ENCODE data around the gene KSR1.

Gene KSR1

DNA sequence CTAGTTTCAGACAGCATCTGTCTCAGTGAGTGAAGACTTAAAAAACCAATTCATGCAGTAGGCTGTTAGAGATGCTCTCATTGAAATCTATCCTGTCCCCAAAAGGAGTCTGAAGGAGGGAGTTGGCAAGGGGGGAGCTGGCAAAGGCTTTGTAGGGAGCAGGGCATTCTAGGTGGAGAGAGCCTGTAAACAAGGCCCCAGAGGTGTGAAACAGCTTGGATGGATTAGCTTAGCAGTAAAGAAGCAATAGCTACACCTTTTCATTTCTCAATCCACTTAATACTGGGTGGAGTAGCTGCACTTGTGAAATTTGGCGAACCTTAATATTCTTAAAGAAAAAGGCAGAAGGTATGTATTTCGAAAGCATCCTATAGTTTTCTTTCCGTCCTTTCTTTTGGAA lies 61.8 kb downstream of the KSR1 start:
- Histone ChIP-seq H3K9me3 (ENCODE audit: insufficient read depth, low read length) (no peaks in the 10 kb centered on the region), H3K79me2 (ENCODE audit: low read length) (no peaks in the 10 kb centered on the region), H3K27me3 (ENCODE audit: low read depth, low read length) (peaks cover 33% of the 10 kb centered on the region), H3K4me3 (ENCODE audit: low read length) (no peak overlapping the region), H4K20me1 (ENCODE audit: insufficient read depth, low read length) (no peaks in the 10 kb centered on the region), H3K4me2 (ENCODE audit: low read length) (no peak overlapping the region), H2AFZ (ENCODE audit: low read depth, low read length) (no peak overlapping the region), H3K4me1 (ENCODE audit: low read length) (no peaks in the 10 kb centered on the region), H3K36me3 (replicated peaks; ENCODE audit: low read depth, low read length) (no peaks in the 10 kb centered on the region), H3K9ac (ENCODE audit: low read length) (no peak overlapping the region), H3K27ac (ENCODE audit: low read length) (no peak overlapping the region)
- TF ChIP-seq, protein P1, sequence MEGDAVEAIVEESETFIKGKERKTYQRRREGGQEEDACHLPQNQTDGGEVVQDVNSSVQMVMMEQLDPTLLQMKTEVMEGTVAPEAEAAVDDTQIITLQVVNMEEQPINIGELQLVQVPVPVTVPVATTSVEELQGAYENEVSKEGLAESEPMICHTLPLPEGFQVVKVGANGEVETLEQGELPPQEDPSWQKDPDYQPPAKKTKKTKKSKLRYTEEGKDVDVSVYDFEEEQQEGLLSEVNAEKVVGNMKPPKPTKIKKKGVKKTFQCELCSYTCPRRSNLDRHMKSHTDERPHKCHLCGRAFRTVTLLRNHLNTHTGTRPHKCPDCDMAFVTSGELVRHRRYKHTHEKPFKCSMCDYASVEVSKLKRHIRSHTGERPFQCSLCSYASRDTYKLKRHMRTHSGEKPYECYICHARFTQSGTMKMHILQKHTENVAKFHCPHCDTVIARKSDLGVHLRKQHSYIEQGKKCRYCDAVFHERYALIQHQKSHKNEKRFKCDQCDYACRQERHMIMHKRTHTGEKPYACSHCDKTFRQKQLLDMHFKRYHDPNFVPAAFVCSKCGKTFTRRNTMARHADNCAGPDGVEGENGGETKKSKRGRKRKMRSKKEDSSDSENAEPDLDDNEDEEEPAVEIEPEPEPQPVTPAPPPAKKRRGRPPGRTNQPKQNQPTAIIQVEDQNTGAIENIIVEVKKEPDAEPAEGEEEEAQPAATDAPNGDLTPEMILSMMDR (IDR thresholded peaks at IDR 0.05; ENCODE audit: low read depth, low read length): no peak
- TF ChIP-seq EZH2phosphoT487 (IDR thresholded peaks at IDR 0.05; ENCODE audit: low read depth): no peak

DNA sequence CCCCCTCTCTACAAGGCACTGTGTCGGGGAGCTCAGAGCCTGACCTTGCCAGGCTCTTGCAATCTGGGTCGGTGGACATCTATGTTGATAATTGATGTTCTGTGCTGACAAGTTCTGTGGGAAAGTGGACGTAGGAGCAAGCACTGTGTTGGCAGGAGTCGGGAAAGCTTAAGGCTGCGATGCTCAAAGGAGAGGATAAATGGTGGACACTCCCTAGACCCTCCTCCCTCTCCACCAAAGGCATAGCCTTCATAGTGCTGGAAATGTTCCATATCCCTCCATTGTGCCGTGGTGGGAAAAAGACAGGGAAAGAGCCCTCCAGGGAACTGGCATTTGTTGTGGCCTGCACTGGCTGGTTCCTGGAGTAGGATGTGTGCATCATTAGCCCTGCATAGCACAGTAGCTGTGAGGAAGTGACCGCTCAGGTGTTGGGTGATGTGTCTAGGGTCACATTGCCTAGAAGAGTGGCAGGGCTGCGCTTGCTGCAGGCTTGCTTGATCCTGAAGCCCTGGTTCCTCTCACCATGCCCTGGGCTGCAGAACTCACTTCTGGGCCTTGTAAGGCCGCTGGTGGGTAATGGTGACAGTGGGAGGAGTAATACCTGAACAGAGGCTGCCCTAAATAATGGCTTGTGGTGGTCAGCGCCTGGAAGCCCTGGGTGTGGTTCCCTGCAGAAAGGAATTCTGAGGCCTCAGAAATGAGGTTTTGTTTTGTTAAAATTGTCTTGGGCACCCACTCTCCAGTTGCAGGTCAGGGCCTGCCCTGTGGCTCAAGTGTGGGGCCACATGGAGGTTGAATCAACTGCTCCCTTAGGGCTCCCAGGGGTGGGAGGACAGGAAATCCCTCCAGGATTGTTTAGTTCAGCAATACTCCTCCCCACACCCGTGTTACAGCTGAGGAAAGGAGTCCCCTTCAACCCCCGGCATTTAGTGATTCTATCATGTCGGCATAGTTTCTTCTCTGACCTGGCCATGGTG lies 62.6 kb downstream of the KSR1 start:
- Histone ChIP-seq H3K4me2 (ENCODE audit: low read length) (no peak overlapping the region), H3K27me3 (ENCODE audit: low read depth, low read length) (peaks cover 41% of the 10 kb centered on the region), H3K79me2 (ENCODE audit: low read length) (no peaks in the 10 kb centered on the region), H3K4me1 (ENCODE audit: low read length) (no peaks in the 10 kb centered on the region), H3K4me3 (ENCODE audit: low read length) (no peak overlapping the region), H4K20me1 (ENCODE audit: insufficient read depth, low read length) (no peaks in the 10 kb centered on the region), H2AFZ (ENCODE audit: low read depth, low read length) (no peak overlapping the region), H3K36me3 (replicated peaks; ENCODE audit: low read depth, low read length) (no peaks in the 10 kb centered on the region), H3K9me3 (ENCODE audit: insufficient read depth, low read length) (no peaks in the 10 kb centered on the region), H3K27ac (ENCODE audit: low read length) (no peak overlapping the region), H3K9ac (ENCODE audit: low read length) (no peak overlapping the region)
- no peak for TF ChIP-seq EZH2phosphoT487 (IDR thresholded peaks at IDR 0.05; ENCODE audit: low read depth)
- TF ChIP-seq, protein P1 (IDR thresholded peaks at IDR 0.05; ENCODE audit: low read depth, low read length): no peak

DNA sequence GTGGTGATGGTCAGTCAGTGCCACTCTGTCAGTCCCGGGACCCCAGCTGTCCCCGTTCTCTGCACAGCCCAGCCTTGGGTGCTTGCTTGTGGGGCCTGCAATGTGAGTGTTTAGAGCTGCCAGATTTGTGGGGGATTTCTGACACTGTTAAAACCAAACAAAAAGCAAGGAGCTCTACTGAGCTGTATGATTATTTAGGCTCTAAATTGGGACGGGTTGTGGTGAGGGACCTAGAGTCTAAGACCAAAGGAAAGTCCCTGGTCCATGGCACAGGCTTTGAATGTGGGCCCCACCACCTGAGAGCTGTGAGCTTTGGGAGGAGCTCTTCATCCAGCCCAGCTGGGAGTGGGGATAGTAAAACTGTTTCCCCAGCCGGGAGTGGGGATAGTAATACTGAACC lies 63.3 kb downstream of the KSR1 start:
- no peak for TF ChIP-seq EZH2phosphoT487 (IDR thresholded peaks at IDR 0.05; ENCODE audit: low read depth)
- TF ChIP-seq, protein P1 (IDR thresholded peaks at IDR 0.05; ENCODE audit: low read depth, low read length): no peak
- Histone ChIP-seq H3K27me3 (ENCODE audit: low read depth, low read length) (peaks cover 48% of the 10 kb centered on the region), H3K4me2 (ENCODE audit: low read length) (no peak overlapping the region), H3K4me3 (ENCODE audit: low read length) (no peak overlapping the region), H3K27ac (ENCODE audit: low read length) (no peak overlapping the region), H3K9me3 (ENCODE audit: insufficient read depth, low read length) (no peaks in the 10 kb centered on the region), H2AFZ (ENCODE audit: low read depth, low read length) (no peak overlapping the region), H3K36me3 (replicated peaks; ENCODE audit: low read depth, low read length) (no peaks in the 10 kb centered on the region), H4K20me1 (ENCODE audit: insufficient read depth, low read length) (no peaks in the 10 kb centered on the region), H3K4me1 (ENCODE audit: low read length) (no peaks in the 10 kb centered on the region), H3K79me2 (ENCODE audit: low read length) (no peaks in the 10 kb centered on the region), H3K9ac (ENCODE audit: low read length) (no peak overlapping the region)

DNA sequence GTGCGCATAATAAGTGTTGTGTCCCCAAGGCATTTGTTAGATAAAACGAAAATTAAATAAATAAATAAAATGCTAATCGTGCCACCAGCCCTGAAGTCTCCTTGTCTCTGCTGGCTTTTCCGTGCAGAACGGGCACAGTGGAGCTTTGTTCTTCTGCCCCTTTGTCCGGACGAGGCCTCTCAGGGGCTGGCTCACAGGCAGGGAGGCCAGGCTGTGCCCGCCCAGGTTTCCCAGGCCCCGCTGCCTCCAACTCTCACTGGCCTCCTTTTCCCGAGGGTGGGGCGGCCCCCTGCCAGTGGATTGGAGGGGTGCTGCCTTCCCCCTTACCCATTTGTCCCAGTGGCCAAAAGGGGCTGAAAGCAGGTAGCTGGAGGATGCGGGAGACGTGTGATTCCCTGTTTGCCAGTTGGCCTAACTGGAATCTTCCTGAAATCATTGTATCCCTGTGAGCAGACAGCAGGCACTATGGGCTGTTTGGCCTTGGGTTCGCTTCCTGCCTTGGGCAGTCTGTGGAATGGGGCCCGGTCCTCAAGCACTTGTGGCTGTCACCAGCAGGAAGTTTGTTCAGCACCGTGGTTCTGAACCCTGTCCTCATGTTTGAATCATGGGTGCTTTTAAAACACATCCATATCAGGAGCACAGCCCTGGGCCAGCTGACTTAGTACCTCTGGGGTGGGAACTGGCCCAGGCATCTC lies 64.4 kb downstream of the KSR1 start:
- no peak overlapping the region for H3K27ac ChIP-seq (ENCODE audit: low read length)
- H3K4me3 ChIP-seq (ENCODE audit: low read length): no peak overlapping the region
- H4K20me1 ChIP-seq (ENCODE audit: insufficient read depth, low read length): no peaks in the 10 kb centered on the region
- H3K4me1 ChIP-seq (ENCODE audit: low read length): no peaks in the 10 kb centered on the region
- H3K27me3 ChIP-seq (ENCODE audit: low read depth, low read length): peaks cover 49% of the 10 kb centered on the region
- H3K36me3 ChIP-seq (replicated peaks; ENCODE audit: low read depth, low read length): no peaks in the 10 kb centered on the region
- H3K9me3 ChIP-seq (ENCODE audit: insufficient read depth, low read length): no peaks in the 10 kb centered on the region
- TF ChIP-seq EZH2phosphoT487 (IDR thresholded peaks at IDR 0.05; ENCODE audit: low read depth): no peak
- H3K4me2 ChIP-seq (ENCODE audit: low read length): no peak overlapping the region
- no peak overlapping the region for H2AFZ ChIP-seq (ENCODE audit: low read depth, low read length)
- no peaks in the 10 kb centered on the region for H3K79me2 ChIP-seq (ENCODE audit: low read length)
- H3K9ac ChIP-seq (ENCODE audit: low read length): no peak overlapping the region

All from OCI-LY3 (cell line).